Thoracic aorta (tissue), 2 donors: Measurements from ENCODE around the gene DEPP1. TPM values are rescaled to one million over a fixed set of nuclear protein-coding genes. Genes with fewer than 3 reads are reported as not detected.

ENCODE experiments used
- ATAC-seq: fragments of 150-250 bp; one replicate; pipeline ENCODE4 v1.8.0; 2017; ENCODE audit warnings: low read depth; ENCODE audit not compliant: insufficient number of reproducible peaks, low FRiP score
- DNase-seq: peaks from one replicate; pipeline ENCODE4 v3.0.0-alpha.2; 2020; ENCODE audit warnings: low spot score
- H3K27ac ChIP-seq, 2 donors: fragments of 200-600 bp; sonication (generic); 1 replicate in 1 of 2; 2 replicates in 1 of 2; pipeline ENCODE4 v1.5.1; 2016; ENCODE audit warnings: mild to moderate bottlenecking in 2 of 2, moderate library complexity in 2 of 2
- H3K27me3 ChIP-seq: fragments of 200-600 bp; sonication (generic); replicated peaks from 2 replicates; pipeline ENCODE4 v1.6.0; 2016; ENCODE audit warnings: mild to moderate bottlenecking; ENCODE audit not compliant: insufficient read depth
- H3K36me3 ChIP-seq: fragments of 200-600 bp; sonication (generic); one replicate; pipeline ENCODE4 v1.5.1; 2016
- H3K4me1 ChIP-seq, 2 donors: fragments of 200-600 bp; sonication (generic); 1 replicate in 1 of 2; 2 replicates in 1 of 2; pipeline versions ENCODE4 v1.5.1 to v1.6.0; 2016; ENCODE audit warnings: low read depth in 2 of 2, mild to moderate bottlenecking in 1 of 2; ENCODE audit not compliant: control insufficient read depth in 1 of 2
- H3K4me3 ChIP-seq: fragments of 200-600 bp; sonication (generic); 2 replicates; pipeline ENCODE4 v1.5.1; 2016; ENCODE audit warnings: mild to moderate bottlenecking
- H3K9me3 ChIP-seq: fragments of 200-600 bp; sonication (generic); 2 replicates; pipeline ENCODE4 v1.5.1; 2016
- total RNA-seq, 2 donors: library from RNA; depleted of rRNA; stranded (reverse); fragments of >200 nt; gene quantifications; one replicate each; pipeline versions ENCODE4 v1.1.0 to v1.2.3, GENCODE V29; 2016
- TF ChIP-seq, protein P1 (sequence below): fragments of 200-600 bp; sonication (generic); IDR thresholded peaks from one replicate; pipeline ENCODE4 v1.5.1; 2019; ENCODE audit warnings: antibody characterized with exemption

Gene DEPP1
- total RNA-seq, 2 donors from 2014 or later, result 473 to 661 TPM

- ATAC-seq, result peak; percentile 74
- H3K4me3 ChIP-seq, result no peak overlapping the region
- peak; percentile 81 for DNase-seq
- H3K9me3 ChIP-seq, result no peaks in the 10 kb centered on the region
- no peaks in the 10 kb centered on the region for H3K27me3 ChIP-seq
- no peak overlapping the region for H3K27ac ChIP-seq
- H3K36me3 ChIP-seq, result no peaks in the 10 kb centered on the region
- TF ChIP-seq, protein P1, sequence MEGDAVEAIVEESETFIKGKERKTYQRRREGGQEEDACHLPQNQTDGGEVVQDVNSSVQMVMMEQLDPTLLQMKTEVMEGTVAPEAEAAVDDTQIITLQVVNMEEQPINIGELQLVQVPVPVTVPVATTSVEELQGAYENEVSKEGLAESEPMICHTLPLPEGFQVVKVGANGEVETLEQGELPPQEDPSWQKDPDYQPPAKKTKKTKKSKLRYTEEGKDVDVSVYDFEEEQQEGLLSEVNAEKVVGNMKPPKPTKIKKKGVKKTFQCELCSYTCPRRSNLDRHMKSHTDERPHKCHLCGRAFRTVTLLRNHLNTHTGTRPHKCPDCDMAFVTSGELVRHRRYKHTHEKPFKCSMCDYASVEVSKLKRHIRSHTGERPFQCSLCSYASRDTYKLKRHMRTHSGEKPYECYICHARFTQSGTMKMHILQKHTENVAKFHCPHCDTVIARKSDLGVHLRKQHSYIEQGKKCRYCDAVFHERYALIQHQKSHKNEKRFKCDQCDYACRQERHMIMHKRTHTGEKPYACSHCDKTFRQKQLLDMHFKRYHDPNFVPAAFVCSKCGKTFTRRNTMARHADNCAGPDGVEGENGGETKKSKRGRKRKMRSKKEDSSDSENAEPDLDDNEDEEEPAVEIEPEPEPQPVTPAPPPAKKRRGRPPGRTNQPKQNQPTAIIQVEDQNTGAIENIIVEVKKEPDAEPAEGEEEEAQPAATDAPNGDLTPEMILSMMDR, result peak; percentile 98
- peaks cover 21 to 37% of the 10 kb centered on the region in 2 donors for H3K4me1 ChIP-seq
Observed at GRCh38 chr10:44932517-44933450, 45.8 kb downstream of the DEPP1 start.

GRCh38 chr10:44931621-44932516 lies 46.7 kb downstream of the DEPP1 start:
- TF ChIP-seq, protein P1, result no peak
- no peaks in the 10 kb centered on the region for H3K9me3 ChIP-seq
- no peaks in the 10 kb centered on the region for H3K27me3 ChIP-seq
- H3K27ac ChIP-seq, result no peak overlapping the region
- H3K4me3 ChIP-seq, result no peak overlapping the region
- H3K4me1 ChIP-seq, result peaks cover 21 to 37% of the 10 kb centered on the region in 2 donors
- DNase-seq (no peak), ATAC-seq (no peak)
- no peaks in the 10 kb centered on the region for H3K36me3 ChIP-seq

- DNase-seq (no peak), ATAC-seq (no peak)
- H3K4me3 ChIP-seq, result no peak overlapping the region
- TF ChIP-seq, protein P1, result no peak
- no peak overlapping the region for H3K27ac ChIP-seq
- H3K27me3 ChIP-seq, result no peaks in the 10 kb centered on the region
- no peaks in the 10 kb centered on the region for H3K36me3 ChIP-seq
- no peaks in the 10 kb centered on the region for H3K9me3 ChIP-seq
- H3K4me1 ChIP-seq, result peaks cover 19 to 28% of the 10 kb centered on the region in 2 donors
Observed at GRCh38 chr10:44930904-44931620, 47.5 kb downstream of the DEPP1 start.

GRCh38 chr10:44929356-44930255 lies 49.0 kb downstream of the DEPP1 start:
- H3K4me3 ChIP-seq, result no peak overlapping the region
- H3K4me1 ChIP-seq, result peaks cover 5 to 14% of the 10 kb centered on the region in 2 donors
- no peaks in the 10 kb centered on the region for H3K27me3 ChIP-seq
- ATAC-seq (no peak), DNase-seq (no peak)
- no peaks in the 10 kb centered on the region for H3K36me3 ChIP-seq
- no peaks in the 10 kb centered on the region for H3K9me3 ChIP-seq
- TF ChIP-seq, protein P1, result no peak
- H3K27ac ChIP-seq, result no peak overlapping the region
